Muscle of back (tissue), 11 donors: Measurements from ENCODE around the gene ZBTB44. TPM values are rescaled to one million over a fixed set of nuclear protein-coding genes. Genes with fewer than 3 reads are reported as not detected.

Source experiments
- DNase-seq, 3 donors: peaks; one replicate each; pipeline versions ENCODE4 v3.0.0 to v3.0.0-alpha.2; 2013
- polyA plus RNA-seq, 10 donors: library from polyadenylated mRNA; unstranded; fragments of 120-200 nt; gene quantifications; one replicate each; pipeline ENCODE4 v1.2.1, GENCODE V29; 2013; ENCODE audit not compliant: insufficient read length in 10 of 10

The ZBTB44 gene
- polyA plus RNA-seq, 10 donors = 23.6 to 39.4 (median 30.9) TPM

DNA sequence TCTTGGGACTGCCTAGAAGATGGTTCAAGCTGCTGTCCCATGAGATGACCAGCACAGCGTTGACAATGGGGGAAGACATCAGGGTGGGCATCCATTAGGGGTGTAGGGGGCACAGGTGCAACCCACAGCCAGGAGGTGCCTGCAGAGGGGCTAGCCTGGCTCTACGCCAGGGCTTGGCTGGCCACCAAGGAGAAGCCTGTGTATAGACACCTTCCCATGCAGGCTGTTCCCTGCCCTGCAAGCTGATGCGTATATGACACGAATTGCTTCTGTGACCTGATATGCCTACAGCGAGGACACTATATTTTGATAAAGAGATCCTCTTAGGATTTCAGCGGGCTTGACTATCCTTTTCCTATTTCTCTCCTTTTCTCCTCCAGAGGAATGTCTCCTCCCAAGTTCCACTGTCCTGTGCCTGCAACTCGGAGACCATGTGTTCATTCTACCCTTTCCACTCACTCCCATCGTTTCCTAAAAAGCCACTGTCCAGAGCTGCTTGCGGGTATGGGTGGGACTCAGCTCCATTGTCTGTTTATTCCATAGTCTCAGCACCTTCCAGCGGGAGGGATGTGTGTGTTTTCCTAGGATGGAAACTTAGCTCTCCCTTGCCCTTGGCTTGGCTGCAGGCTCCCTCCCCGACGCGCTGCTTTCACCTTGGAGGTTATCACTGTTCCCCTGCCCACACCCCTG, 99.0 kb downstream of the ZBTB44 start:
- DNase-seq = peak in 1 of 3 donors; percentile 28

DNA sequence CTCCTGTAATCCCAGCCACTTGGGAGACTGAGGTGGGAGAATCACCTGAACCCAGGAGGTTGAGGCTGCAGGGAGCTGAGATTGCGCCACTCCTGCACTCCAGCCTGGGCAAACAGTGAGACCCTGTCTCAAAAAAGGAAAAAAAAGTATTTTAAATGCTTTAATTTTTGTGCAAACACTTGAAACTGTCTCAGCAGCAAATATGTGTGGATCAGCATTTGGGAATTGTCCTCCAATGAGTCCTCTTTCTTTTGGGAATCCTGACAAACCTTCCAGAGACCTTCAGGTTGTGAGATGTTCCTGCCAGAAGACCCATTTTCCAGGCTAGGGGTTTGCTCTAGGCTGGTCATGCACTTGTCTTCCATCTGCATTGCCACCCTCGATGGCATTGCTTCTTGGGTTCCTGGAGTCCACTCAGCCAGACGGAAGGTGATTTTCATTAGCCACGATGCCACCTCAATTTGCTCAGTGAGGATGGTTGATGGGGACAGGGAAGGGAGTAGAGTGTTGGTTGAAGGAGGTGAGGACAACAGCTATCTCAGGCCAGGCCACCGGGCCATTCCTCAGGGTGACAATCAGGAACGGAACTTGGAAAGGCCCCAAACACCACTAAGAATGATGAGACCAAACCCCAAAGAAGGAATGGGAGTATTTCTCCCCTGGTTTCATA, 99.7 kb downstream of the ZBTB44 start:
- DNase-seq = no peak

DNA sequence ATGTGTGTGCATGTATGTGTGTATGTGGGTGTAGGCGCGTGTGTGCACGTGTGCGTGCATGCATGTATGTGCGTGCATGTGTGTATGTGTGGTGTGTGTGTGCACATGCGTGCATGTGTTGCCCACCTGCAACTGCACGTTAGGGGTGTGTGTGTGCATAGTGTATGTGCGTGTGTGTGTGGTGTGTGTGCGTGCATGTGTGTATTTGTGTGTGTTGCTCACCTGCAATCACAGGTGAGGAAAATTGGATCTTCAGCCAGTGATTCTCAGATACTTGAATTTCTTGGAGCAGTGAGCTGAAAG, 100.8 kb downstream of the ZBTB44 start:
- no peak for DNase-seq

DNA sequence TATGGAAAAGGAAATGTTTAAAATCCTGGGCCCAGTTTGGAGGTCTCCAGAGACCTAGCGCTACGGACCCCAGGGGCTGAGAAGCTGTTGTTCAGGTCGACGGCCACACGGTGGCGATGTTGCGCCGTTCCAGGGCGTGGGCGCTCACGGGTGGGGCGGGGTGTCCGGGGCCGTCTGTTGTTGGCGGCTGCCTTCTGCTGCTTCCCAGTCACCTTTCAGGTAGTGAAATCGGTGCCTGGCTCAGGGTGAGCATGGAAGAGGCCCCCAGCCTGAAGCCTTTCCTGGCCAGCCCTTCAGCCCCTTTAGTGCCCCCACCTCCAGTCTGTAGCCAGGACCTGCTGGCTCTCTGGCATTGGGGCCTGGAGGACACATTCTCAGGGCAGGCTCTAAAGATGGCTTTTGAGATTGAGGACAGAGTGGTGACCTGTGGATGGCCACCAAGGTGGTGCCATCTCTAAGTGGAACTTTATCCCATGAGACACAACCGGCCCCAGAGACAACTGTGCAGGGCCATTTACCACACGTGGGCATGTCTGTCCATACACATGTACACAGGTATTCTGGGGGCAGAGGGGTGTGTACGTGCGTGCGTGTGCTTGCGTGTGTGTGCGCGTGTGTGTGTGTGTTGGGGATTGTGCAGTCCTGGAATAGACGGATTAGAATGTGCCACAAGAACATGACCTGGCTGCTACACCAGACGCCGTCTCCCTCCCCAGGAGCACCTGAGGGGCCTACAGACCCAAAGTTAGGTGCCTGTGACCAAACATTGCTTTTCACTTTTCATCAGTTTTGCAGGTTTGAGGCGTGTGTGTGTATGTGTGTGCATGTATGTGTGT, 101.4 kb downstream of the ZBTB44 start:
- peak; percentile 33 to 74 (median 48) for DNase-seq

DNA sequence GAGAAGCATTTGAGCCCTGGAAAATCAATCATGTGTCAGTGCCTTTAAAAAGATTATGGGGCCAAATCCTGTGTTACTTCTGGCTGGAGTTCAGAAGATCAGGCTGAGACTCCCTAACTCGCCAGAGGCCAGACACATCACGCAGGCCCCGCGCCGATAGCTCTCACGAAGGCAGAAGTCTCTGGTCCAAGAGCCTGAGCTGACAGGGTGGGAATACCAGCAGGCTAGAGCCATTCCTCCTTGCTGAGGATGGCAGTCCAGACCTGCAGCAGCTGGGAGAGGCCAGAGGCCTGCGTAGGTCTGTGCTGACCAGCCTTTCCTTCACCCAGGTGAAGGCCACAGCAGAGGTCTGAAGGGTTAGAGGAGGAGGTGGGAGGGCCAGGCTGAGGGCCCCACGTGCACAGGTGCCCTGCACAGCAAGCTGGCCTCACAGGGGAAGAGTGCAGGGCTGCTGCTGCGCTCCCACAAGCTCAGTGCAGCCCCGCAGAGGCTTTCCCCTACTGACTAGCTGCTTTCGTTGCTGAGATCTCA, 102.2 kb downstream of the ZBTB44 start:
- no peak for DNase-seq

DNA sequence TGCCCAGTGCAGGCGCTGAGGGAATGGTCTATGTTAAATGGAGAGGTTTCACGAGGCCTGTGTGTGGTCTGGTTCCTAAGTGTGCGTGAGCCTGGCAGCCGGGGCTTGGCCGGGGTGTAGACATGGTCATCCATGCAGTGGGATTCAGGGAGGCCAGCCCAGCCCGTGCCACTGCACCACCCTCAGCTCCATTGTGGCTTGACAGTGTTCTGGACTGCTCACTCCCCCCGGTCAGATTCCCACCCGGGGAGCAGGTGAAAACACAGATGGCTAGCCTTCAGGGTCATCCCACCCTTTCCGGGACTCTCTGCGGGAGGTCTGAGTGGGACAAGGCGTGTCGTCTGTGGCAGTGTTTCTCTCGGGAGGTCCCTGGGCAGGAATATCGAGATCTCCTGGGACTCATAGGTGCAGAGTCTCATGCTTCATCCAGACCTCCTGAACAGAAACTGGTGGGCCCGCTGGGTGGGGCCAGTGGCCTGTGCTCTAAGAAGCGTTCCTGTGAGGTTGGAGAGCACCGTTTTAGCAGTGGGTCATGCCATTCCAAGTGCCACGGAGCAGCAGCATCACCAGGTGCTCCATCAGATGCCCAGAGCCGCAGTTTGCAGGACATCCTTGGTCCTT, 102.8 kb downstream of the ZBTB44 start:
- no peak for DNase-seq

DNA sequence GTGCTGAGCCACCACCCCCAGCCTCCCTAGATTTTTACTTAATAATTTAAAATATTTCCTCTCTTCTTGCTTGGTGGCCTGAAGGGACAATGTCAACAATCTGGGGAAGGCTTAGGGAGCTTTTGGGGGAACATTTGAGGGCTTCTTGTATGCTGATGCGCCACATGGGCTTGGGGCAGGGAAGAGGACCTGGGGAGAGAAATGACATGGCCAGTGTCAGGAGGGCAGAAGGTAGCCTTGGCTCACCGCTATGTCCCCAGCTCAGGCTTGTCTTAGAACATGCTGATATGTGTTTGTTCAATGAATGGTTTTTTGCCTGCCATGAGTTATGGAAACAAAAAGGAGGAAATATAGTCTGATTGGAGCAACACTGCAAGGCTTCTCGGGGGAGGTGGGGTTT, 103.6 kb downstream of the ZBTB44 start:
- DNase-seq = no peak

DNA sequence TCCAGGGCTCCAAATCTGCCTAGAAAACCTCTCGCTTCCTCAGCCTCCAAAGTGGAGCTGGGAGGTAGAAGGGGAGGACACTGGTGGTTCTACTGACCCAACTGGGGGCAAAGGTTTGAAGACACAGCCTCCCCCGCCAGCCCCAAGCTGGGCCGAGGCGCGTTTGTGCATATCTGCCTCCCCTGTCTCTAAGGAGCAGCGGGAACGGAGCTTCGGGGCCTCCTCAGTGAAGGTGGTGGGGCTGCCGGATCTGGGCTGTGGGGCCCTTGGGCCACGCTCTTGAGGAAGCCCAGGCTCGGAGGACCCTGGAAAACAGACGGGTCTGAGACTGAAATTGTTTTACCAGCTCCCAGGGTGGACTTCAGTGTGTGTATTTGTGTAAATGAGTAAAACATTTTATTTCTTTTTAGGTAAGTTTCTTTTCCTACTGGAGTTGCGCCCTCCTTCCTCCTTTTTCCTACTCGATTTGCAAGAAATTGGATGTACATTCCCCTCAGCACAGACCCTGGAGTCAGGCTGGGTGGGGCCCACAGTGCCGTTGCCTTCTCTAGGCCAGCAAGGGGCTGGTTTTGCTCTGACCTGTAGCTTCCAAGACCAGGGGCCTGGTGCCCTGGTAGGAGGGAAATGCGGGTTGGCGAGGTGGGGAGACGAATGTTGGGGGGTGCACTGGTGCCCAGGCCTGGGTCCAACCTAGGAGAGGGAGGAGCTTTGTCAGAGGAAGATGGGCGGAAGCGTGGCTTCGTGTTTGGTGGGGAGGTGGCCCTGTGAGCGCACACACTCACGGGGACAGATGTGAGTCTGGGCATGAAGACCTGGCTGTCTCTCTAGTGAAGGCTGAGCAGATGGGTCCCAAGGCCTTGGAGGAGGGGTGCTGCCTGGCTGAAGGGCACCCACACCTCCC, 104.5 kb downstream of the ZBTB44 start:
- DNase-seq = no peak

DNA sequence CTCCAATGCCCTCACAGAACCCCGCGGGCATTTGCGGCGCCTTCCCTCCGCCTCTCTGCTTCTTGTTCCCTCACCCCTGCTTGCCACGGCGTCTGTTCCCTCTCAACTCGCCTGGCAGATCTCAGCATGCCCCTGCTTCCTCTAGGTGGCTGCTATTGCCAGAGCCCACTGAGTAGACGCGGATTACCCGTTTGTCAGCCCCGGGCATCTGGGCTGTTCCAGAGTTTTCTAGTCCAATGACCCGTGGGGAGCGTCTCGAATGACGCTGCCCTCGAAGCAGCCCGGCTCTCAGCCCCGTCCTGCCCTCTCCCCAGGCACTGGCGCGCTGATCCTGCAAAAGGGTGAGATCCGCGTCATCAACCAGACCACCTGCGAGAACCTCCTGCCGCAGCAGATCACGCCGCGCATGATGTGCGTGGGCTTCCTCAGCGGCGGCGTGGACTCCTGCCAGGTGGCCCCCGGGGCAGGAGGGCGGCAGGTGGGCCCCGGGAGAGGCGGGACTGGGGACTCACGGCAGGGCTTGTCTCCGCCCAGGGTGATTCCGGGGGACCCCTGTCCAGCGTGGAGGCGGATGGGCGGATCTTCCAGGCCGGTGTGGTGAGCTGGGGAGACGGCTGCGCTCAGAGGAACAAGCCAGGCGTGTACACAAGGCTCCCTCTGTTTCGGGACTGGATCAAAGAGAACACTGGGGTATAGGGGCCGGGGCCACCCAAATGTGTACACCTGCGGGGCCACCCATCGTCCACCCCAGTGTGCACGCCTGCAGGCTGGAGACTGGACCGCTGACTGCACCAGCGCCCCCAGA, 105.4 kb downstream of the ZBTB44 start:
- no peak for DNase-seq

DNA sequence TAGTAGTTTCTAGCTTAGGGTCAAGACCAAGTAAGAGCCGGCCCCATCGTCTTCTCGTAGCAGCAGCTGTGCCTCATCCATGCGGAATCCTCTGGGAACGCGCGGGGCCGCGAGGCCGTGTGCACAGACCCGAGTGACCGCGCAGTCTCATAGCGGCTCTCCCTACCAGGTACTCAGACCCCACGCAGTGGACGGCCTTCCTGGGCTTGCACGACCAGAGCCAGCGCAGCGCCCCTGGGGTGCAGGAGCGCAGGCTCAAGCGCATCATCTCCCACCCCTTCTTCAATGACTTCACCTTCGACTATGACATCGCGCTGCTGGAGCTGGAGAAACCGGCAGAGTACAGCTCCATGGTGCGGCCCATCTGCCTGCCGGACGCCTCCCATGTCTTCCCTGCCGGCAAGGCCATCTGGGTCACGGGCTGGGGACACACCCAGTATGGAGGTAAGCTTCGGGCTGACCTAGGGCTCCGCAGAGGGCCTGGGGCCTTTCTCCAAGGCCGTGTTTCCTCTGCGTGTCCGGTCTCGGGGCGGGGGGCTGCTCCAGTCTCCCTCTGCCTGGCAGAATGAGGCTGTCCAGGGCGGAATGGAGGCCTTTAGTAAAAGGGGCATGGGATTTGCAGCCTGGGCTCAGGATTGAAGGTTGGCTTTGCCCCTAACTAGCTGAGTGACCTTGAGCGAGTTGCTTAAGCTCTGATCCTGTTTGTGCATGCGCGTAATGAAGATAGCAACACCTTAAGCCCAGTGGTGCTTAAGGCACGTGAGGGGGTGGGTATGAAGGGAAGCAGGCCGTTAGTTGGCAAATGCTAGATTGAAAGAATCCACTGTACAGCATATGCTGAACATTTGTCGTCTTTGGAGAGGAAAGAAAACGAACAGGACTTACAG, 106.2 kb downstream of the ZBTB44 start:
- no peak for DNase-seq

DNA sequence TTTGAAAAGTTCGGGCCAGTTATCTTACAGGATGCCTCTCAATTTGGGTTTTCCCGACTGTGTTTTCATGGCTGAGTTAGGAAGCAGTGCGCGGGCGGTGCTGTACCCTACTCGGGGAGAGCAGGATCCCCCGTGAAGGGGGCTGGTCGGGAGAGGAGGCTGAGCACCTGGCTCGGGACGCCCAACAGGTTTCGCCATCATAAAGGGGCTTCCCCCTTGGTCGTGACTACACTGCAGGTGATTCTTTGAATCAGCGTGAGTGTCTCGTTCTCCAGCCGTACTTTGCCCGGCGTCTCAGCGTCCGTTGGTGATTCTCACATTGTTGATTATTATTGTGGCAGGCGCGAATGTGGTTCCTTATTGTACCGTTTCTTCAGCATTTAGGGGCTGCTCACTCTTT, 108.6 kb downstream of the ZBTB44 start:
- no peak for DNase-seq

DNA sequence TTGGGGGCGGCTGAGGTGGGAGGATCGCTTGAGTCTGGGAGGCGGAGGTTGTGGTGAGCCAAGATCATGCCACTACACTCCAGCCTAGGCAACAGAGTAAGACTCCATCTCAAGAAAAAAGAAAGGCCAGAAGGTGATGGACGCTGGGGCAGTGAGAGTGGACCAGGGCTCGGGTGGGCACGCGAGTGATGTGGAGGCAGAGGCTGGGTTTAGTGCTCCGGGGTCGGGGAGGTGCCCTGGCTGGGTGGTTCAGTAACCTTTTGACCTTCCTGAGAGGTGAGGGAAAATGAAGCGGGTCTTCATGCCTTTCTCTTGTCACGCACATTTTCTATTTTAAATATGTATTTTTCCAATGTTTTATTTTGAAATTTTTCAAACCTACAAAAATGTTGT, 110.0 kb downstream of the ZBTB44 start:
- no peak for DNase-seq

DNA sequence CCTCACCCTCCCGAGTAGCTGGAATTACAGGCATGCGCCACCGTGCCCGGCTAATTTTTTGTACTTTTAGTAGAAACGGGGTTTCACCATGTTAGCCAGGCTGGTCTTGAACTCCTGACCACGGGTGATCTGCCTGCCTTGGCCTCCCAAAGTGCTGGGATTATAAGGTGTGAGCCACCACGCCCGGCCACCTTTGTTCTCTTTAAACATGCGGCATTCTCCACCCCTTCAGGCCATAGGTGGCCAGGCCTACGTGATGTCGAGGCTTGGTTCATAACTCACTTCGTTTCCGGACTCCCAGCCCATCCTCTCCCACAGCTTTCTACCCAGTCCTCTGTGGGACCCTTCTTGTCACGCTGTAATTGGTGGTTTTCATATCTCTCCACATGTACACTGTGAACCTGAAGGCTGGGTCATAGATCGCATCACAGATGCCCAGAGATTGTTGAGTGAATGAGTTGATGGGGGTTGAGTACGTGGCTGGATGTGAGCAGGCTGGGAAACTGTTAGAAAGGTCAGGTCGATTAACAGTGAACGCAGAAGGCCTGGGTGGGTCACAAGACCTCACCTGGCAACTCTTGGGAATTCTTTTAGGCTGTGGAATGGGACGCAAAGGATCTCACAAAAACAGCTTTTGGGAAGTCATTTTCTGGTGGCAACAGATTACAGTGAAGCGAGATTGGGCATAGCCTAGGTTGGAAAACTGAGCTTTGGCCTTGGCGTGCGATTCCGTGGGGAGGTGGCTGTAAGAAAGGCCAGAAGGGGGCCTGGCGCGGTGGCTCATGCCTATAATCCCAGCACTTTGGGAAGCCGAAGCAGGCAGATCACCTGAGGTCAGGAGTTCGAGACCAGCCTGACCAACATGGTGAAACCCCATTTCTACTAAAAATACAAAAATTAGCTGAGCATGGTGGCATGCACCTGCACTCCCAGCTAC, 110.7 kb downstream of the ZBTB44 start:
- no peak for DNase-seq

DNA sequence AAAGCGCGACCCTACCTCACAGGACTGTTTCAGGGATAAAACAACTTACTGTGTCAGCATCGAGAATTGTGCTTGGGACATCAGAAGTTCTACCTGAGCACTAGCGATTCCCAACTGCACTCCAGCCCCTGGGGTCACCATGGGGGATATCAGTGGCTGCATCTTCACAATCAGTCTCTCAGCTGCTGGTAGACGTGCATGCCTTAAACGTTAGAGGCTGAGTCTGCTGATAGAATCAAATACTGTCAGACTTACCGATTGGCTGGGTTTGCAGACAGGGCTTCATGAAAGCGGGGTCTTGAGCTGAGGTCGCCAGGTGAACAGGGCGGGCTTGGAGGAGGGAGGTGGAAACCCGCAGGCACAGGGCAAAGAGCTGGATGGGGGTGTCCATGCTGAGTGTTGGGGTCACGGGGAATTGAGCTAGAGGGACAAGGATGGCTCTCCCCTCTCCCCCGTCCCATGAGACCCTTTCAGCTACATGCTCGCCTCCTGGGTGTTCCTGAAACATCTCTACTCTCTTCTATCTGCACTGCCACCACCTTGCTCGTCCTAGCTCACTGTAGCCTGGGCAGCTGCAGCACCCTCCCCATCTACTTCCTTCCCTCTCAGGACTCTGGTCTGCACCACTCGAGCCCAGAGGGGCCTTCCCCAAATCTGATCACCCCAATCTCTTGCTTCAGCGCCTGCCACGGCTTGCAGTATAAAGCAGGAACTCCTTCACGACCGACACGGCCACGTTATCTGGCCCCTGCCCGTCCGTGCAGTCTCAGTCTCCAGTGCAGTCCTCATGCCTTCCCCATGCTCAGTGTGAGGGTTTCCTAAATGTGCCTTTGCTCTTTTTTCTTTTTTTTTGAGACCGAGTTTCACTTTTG, 111.7 kb downstream of the ZBTB44 start:
- no peak for DNase-seq

DNA sequence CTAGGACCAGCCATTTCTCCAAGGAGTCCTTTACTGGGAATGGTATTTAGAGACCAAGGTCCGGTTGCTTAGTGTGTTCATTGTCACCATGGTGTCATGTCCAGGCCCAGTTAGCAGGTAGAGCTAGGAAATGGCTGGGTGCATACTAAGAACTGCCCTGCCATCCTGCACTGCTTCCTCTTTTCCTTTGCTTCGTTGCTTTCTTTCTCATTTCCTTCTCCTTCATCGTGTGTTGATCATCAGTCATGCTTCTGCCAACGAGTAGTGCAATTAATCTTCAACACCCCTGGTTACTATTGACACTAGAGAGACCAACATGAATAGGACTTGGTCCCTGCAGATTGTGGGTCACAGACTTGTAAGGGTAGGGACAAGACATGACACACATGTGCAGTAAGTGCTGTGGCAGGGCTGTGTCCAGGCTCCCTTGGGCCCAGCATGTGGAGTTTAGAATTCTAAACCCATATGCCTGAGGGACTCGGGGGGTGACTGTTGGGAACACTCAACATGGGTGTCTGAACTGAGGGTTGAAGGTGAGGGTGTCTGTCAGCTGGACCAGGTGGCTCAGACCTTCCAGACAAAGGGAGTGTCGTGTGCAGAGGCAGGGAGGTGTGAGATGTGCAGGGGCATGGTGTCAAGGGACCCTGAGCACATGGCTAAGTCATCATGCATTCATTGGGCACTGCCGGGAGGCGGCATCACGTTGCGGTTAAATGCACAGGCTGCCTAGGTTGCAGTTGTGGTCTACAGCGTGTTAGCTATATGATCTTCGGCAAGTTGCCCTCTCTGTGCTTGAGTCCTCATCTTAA, 112.5 kb downstream of the ZBTB44 start:
- DNase-seq = no peak

DNA sequence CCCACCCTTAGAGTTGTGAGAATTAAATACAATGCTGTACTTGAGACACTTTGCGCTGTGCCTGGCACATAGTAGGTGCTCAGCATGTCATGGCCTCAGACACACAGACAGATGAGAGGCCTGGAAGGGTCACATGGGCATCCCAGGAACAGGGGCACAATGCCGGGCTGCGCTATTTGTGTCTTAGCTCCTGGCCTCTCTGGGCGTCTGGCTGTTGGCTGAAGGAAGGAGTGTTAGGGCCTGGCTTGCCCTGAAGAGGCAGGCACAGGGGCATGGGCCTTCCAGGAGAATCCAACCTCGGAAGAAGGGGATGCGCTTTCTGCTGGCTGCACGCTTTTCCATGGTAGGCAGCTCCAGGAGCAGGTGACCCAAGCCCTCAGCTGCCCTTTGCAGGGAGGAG, 113.7 kb downstream of the ZBTB44 start:
- DNase-seq = no peak
